H9 (cell line): ENCODE data around the gene SLC13A5. TPM values are rescaled to one million over a fixed set of nuclear protein-coding genes. Genes with fewer than 3 reads are reported as not detected.
A peak's percentile ranks its signal among the peaks of the same experiment; 100 is the strongest.

Source experiments
- DNase-seq: peaks from one replicate; pipeline ENCODE4 v3.0.0-alpha.2; 2017
- H2AFZ ChIP-seq: one replicate; pipeline ENCODE4 v1.6.1; 2013; ENCODE audit warnings: mild to moderate bottlenecking, low read length, control low read depth, moderate library complexity
- H2AK5ac ChIP-seq: 2 replicates; pipeline ENCODE4 v1.6.1; 2013; ENCODE audit warnings: low read length, control low read depth, mixed read lengths; ENCODE audit not compliant: insufficient read length
- H2BK120ac ChIP-seq: one replicate; pipeline ENCODE4 v1.6.1; 2013; ENCODE audit warnings: low read depth, mild to moderate bottlenecking, low read length, control low read depth, inconsistent platforms; ENCODE audit not compliant: poor library complexity, severe bottlenecking
- H2BK12ac ChIP-seq: 2 replicates; pipeline ENCODE4 v1.6.1; 2013; ENCODE audit warnings: low read length, control low read depth, mixed read lengths, low read depth; ENCODE audit not compliant: insufficient read length
- H2BK15ac ChIP-seq: 2 replicates; pipeline ENCODE4 v1.6.1; 2013; ENCODE audit warnings: low read depth, low read length, control low read depth
- H2BK20ac ChIP-seq: one replicate; pipeline ENCODE4 v1.6.1; 2013; ENCODE audit warnings: low read depth, mild to moderate bottlenecking, low read length, control low read depth, inconsistent platforms; ENCODE audit not compliant: poor library complexity, severe bottlenecking
- H2BK5ac ChIP-seq: 2 replicates; pipeline ENCODE4 v1.6.1; 2013; ENCODE audit warnings: low read length, control low read depth, mixed read lengths; ENCODE audit not compliant: insufficient read length
- H3K14ac ChIP-seq: 2 replicates; pipeline ENCODE4 v1.6.1; 2013; ENCODE audit warnings: low read length, control low read depth; ENCODE audit not compliant: insufficient read depth
- H3K18ac ChIP-seq: 2 replicates; pipeline ENCODE4 v1.6.1; 2013; ENCODE audit warnings: low read depth, mild to moderate bottlenecking, mixed read lengths, low read length, control low read depth; ENCODE audit not compliant: insufficient read length
- H3K23ac ChIP-seq: 2 replicates; pipeline ENCODE4 v1.6.1; 2013; ENCODE audit warnings: low read length, control low read depth, mixed read lengths, low read depth; ENCODE audit not compliant: insufficient read length
- H3K23me2 ChIP-seq: 2 replicates; pipeline ENCODE4 v1.6.1; 2013; ENCODE audit warnings: low read depth, mild to moderate bottlenecking, mixed read lengths, low read length, control low read depth; ENCODE audit not compliant: insufficient read length, poor library complexity, severe bottlenecking
- H3K27ac ChIP-seq: 2 replicates; pipeline ENCODE4 v1.5.1; 2013; ENCODE audit warnings: low read length, control low read depth, mixed read lengths, low read depth; ENCODE audit not compliant: insufficient read length
- H3K27me3 ChIP-seq: 2 replicates; pipeline ENCODE4 v1.6.1; 2013; ENCODE audit warnings: low read length, control low read depth, inconsistent platforms; ENCODE audit not compliant: insufficient read depth
- H3K4ac ChIP-seq: 2 replicates; pipeline ENCODE4 v1.6.1; 2013; ENCODE audit warnings: low read depth, mild to moderate bottlenecking, control low read depth, inconsistent platforms, low read length, moderate library complexity
- H3K4me1 ChIP-seq: 2 replicates; pipeline ENCODE4 v1.6.1; 2013; ENCODE audit warnings: low read length, control low read depth, inconsistent platforms; ENCODE audit not compliant: insufficient read depth
- H3K4me2 ChIP-seq: 2 replicates; pipeline ENCODE4 v1.6.1; 2013; ENCODE audit warnings: low read length, control low read depth, mixed read lengths; ENCODE audit not compliant: insufficient read length, insufficient read depth
- H3K56ac ChIP-seq: 2 replicates; pipeline ENCODE4 v1.6.1; 2013; ENCODE audit warnings: low read depth, mild to moderate bottlenecking, mixed read lengths, low read length, control low read depth; ENCODE audit not compliant: insufficient read length
- H3K79me1 ChIP-seq: 2 replicates; pipeline ENCODE4 v1.6.1; 2013; ENCODE audit warnings: low read depth, mild to moderate bottlenecking, moderate library complexity, low read length, control low read depth, inconsistent platforms; ENCODE audit not compliant: insufficient read depth, poor library complexity, severe bottlenecking
- H3K79me2 ChIP-seq: 2 replicates; pipeline ENCODE4 v1.6.1; 2013; ENCODE audit warnings: low read length, control low read depth, inconsistent platforms; ENCODE audit not compliant: insufficient read depth
- H3K9ac ChIP-seq: 2 replicates; pipeline ENCODE4 v1.6.1; 2013; ENCODE audit warnings: low read length, control low read depth, mixed read lengths; ENCODE audit not compliant: insufficient read length; ENCODE audit errors: extremely low read depth
- H3K9me3 ChIP-seq: one replicate; pipeline ENCODE4 v1.6.1; 2013; ENCODE audit warnings: low read depth, low read length, inconsistent platforms; ENCODE audit not compliant: control insufficient read depth
- H3T11ph ChIP-seq: one replicate; pipeline ENCODE4 v1.6.1; 2013; ENCODE audit warnings: mild to moderate bottlenecking, low read length, control low read depth, inconsistent platforms
- H4K20me1 ChIP-seq: one replicate; pipeline ENCODE4 v1.6.1; 2013; ENCODE audit not compliant: control insufficient read depth, insufficient read length, insufficient read depth
- H4K5ac ChIP-seq: 2 replicates; pipeline ENCODE4 v1.6.1; 2013; ENCODE audit warnings: low read depth, mild to moderate bottlenecking, mixed read lengths, low read length, control low read depth; ENCODE audit not compliant: insufficient read length
- H4K8ac ChIP-seq: replicated peaks from 2 replicates; pipeline ENCODE4 v1.6.1; 2013; ENCODE audit warnings: low read length, control low read depth, mixed read lengths, low read depth; ENCODE audit not compliant: insufficient read length
- H4K91ac ChIP-seq: 2 replicates; pipeline ENCODE4 v1.6.1; 2013; ENCODE audit warnings: low read depth, mild to moderate bottlenecking, moderate library complexity, mixed read lengths, low read length, control low read depth; ENCODE audit not compliant: insufficient read length
- H3K27ac Mint-ChIP-seq, 3 experiments: 2 replicates in 2 of 3; 3 replicates in 1 of 3; pipeline ENCODE4 v1.8.0; 2020 to 2021; ENCODE audit warnings: mixed read lengths in 3 of 3, mild to moderate bottlenecking in 1 of 3, moderate library complexity in 1 of 3
- H3K27me3 Mint-ChIP-seq: 2 replicates; pipeline ENCODE4 v1.8.0; 2021; ENCODE audit warnings: low read depth, mild to moderate bottlenecking, moderate library complexity, mixed read lengths
- H3K36me3 Mint-ChIP-seq, 3 experiments: 2 replicates in 2 of 3; 3 replicates in 1 of 3; pipeline ENCODE4 v1.8.0; 2020 to 2021; ENCODE audit warnings: low read depth in 3 of 3, mixed read lengths in 3 of 3; ENCODE audit not compliant: insufficient read depth in 1 of 3
- H3K4me1 Mint-ChIP-seq, 2 experiments: 2 replicates each; pipeline ENCODE4 v1.8.0; 2020; ENCODE audit warnings: mixed read lengths in 2 of 2
- H3K4me3 Mint-ChIP-seq, 2 experiments: 2 replicates in 1 of 2; 3 replicates in 1 of 2; pipeline ENCODE4 v1.8.0; 2020 to 2021; ENCODE audit warnings: mild to moderate bottlenecking in 2 of 2, mixed read lengths in 2 of 2, moderate library complexity in 1 of 2
- H3K9me3 Mint-ChIP-seq, 2 experiments: 2 replicates in 1 of 2; 3 replicates in 1 of 2; pipeline ENCODE4 v1.8.0; 2020; ENCODE audit warnings: mild to moderate bottlenecking in 2 of 2, mixed read lengths in 2 of 2, moderate library complexity in 1 of 2
- CTCF ChIP-seq: fragments of 200-600 bp; sonication (generic); conservative IDR thresholded peaks from 3 replicates; pipeline ENCODE4 v1.8.0; 2021; ENCODE audit warnings: antibody characterized with exemption, mild to moderate bottlenecking
- WGBS: extraction: QIAGEN DNeasy Blood & Tissue Kit; methylation state at CpG from one replicate; pipeline ENCODE4 v1.1.7; 2013; ENCODE audit warnings: missing lambda C conversion rate, low lambda C conversion rate, mixed read lengths; ENCODE audit not compliant: insufficient read length; ENCODE audit errors: extremely low coverage; 5-methylcytosine and 5-hydroxymethylcytosine counted together
- total RNA-seq: library from RNA; stranded (reverse); gene quantifications from 2 replicates; pipeline ENCODE4 v1.2.1, GENCODE V29; 2021

The SLC13A5 gene
- total RNA-seq, 1 experiment from 2014 or later: 1.6 TPM

GRCh38 chr17:6712854-6713129 is 377 bp downstream of the SLC13A5 start:
- H3K9me3 ChIP-seq: no peaks in the 10 kb centered on the region
- H3K18ac ChIP-seq: no peak overlapping the region
- H3K79me2 ChIP-seq: no peaks in the 10 kb centered on the region
- no peak overlapping the region for H4K8ac ChIP-seq
- 0 out of 2 replicates have a peak, but pooled peaks cover 2% of the 10 kb centered on the region for H3K4me1 ChIP-seq
- peaks cover 59% of the 10 kb centered on the region for H3K27me3 Mint-ChIP-seq
- no peak overlapping the region for H3K56ac ChIP-seq
- DNase-seq: no peak
- no peak overlapping the region for H3K27ac Mint-ChIP-seq
- H2BK5ac ChIP-seq: no peak overlapping the region
- H3T11ph ChIP-seq: no peak overlapping the region
- H3K4me1 Mint-ChIP-seq: peaks cover 16 to 19% of the 10 kb centered on the region in 2 experiments
- H3K9me3 Mint-ChIP-seq: peaks cover 14 to 28% of the 10 kb centered on the region in 2 experiments
- no peak overlapping the region for H2BK20ac ChIP-seq
- H3K9ac ChIP-seq: no peak overlapping the region
- H2BK15ac ChIP-seq: no peak overlapping the region
- no peak overlapping the region for H3K4ac ChIP-seq
- H4K5ac ChIP-seq: no peak overlapping the region
- peaks cover 0 to 5% (median 1%) of the 10 kb centered on the region in 3 experiments; a peak in 4 of 7 replicates for H3K36me3 Mint-ChIP-seq
- peaks cover 12% of the 10 kb centered on the region for H3K23me2 ChIP-seq
- no peak overlapping the region for H2AK5ac ChIP-seq
- no peaks in the 10 kb centered on the region for H4K20me1 ChIP-seq
- no CpG with 5 or more reads among the region's 14 CpGs for WGBS
- no peak overlapping the region for H2AFZ ChIP-seq
- no peak overlapping the region for H3K27ac ChIP-seq
- H3K4me3 Mint-ChIP-seq: peak overlapping the region; percentile 79 to 92
- H3K4me2 ChIP-seq: peak overlapping the region; percentile 81
- H2BK120ac ChIP-seq: no peak overlapping the region
- H3K14ac ChIP-seq: no peak overlapping the region
- H3K27me3 ChIP-seq: peaks cover 9% of the 10 kb centered on the region; the same call in 1 of the 2 replicates
- H3K79me1 ChIP-seq: no peaks in the 10 kb centered on the region
- H3K23ac ChIP-seq: no peak overlapping the region
- no peak overlapping the region for H4K91ac ChIP-seq
- no peak overlapping the region for H2BK12ac ChIP-seq
- no peak for TF ChIP-seq CTCF
